Mesothelial cell of epicardium (in vitro differentiated cells): ENCODE data around the gene DGKB. TPM values are rescaled to one million over a fixed set of nuclear protein-coding genes. Genes with fewer than 3 reads are reported as not detected.

Source experiments
- DNase-seq, 2 experiments: peaks; one replicate each; pipeline ENCODE4 v3.0.0; 2021; ENCODE audit warnings: low spot score in 2 of 2; ENCODE audit not compliant: unreplicated experiment in 2 of 2
- H3K27ac Mint-ChIP-seq: 2 replicates; pipeline ENCODE4 v1.8.0; 2021; ENCODE audit warnings: mixed read lengths
- H3K27me3 Mint-ChIP-seq: 2 replicates; pipeline ENCODE4 v1.8.0; 2021; ENCODE audit warnings: low read depth, mixed read lengths
- H3K36me3 Mint-ChIP-seq: 2 replicates; pipeline ENCODE4 v1.8.0; 2021; ENCODE audit warnings: mixed read lengths
- H3K4me1 Mint-ChIP-seq: 2 replicates; pipeline ENCODE4 v1.8.0; 2021; ENCODE audit warnings: mixed read lengths
- H3K4me3 Mint-ChIP-seq: 2 replicates; pipeline ENCODE4 v1.8.0; 2021; ENCODE audit warnings: mild to moderate bottlenecking, moderate library complexity, mixed read lengths
- H3K9me3 Mint-ChIP-seq: 2 replicates; pipeline ENCODE4 v1.8.0; 2021; ENCODE audit warnings: mixed read lengths
- total RNA-seq: library from RNA; stranded (reverse); gene quantifications from 3 replicates; pipeline ENCODE4 v1.2.1, GENCODE V29; 2021
- TF ChIP-seq, protein P1 (sequence below): fragments of 200-600 bp; sonication (generic); IDR thresholded peaks from one replicate; pipeline ENCODE4 v1.5.0; 2021; ENCODE audit warnings: antibody characterized with exemption; ENCODE audit not compliant: unreplicated experiment

DGKB gene
- total RNA-seq, 1 donor from 2014 or later: 3.9 TPM

DNA sequence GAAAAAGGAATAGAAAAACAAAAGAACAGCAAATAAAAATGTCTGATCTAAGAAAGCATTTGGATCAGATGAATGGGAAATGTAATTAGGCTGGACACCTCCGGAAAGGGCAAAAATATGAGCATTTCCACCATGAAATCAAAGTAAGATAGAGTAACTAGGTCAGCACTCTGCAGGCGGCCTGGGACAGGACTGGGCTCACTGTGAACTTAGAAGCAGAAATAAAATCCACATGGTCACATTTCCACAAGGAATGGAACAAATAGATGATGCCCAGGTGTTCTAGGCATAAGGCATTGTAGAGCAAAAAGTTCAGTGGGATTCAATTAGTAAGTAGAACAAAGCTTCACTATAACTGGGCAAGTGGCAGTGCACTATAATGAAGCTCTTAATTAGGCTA, 703.2 kb downstream of the DGKB start:
- TF ChIP-seq, protein P1, sequence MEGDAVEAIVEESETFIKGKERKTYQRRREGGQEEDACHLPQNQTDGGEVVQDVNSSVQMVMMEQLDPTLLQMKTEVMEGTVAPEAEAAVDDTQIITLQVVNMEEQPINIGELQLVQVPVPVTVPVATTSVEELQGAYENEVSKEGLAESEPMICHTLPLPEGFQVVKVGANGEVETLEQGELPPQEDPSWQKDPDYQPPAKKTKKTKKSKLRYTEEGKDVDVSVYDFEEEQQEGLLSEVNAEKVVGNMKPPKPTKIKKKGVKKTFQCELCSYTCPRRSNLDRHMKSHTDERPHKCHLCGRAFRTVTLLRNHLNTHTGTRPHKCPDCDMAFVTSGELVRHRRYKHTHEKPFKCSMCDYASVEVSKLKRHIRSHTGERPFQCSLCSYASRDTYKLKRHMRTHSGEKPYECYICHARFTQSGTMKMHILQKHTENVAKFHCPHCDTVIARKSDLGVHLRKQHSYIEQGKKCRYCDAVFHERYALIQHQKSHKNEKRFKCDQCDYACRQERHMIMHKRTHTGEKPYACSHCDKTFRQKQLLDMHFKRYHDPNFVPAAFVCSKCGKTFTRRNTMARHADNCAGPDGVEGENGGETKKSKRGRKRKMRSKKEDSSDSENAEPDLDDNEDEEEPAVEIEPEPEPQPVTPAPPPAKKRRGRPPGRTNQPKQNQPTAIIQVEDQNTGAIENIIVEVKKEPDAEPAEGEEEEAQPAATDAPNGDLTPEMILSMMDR: no peak
- Mint-ChIP-seq H3K4me3 (no peak overlapping the region), H3K4me1 (peaks cover 4% of the 10 kb centered on the region), H3K36me3 (no peaks in the 10 kb centered on the region), H3K27ac (no peak overlapping the region), H3K27me3 (no peaks in the 10 kb centered on the region), H3K9me3 (peaks cover 9% of the 10 kb centered on the region)
- no peak for DNase-seq

DNA sequence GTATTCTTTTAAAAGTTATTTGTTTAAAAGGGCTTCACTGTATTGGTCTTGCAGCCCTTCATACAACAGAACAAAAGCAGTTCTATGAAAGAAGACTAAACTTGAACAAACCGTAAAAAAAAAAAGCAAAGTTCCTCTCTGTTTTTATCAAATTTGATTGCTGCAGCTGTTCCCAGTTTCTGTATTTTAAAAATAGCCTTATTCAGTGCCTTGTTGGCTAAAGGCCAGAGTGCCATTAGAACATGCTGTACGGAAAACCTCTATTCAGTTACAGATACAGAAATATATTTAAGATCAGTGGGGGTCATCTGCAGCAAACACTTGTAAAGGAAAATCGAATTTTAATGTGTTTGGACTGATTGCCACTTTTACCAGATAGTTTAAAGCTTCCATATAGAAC, 705.3 kb downstream of the DGKB start:
- Mint-ChIP-seq H3K27me3 (no peaks in the 10 kb centered on the region), H3K27ac (no peak overlapping the region), H3K36me3 (no peaks in the 10 kb centered on the region), H3K9me3 (peaks cover 9% of the 10 kb centered on the region), H3K4me3 (no peak overlapping the region), H3K4me1 (peaks cover 4% of the 10 kb centered on the region)
- DNase-seq: no peak
- TF ChIP-seq, protein P1: no peak

DNA sequence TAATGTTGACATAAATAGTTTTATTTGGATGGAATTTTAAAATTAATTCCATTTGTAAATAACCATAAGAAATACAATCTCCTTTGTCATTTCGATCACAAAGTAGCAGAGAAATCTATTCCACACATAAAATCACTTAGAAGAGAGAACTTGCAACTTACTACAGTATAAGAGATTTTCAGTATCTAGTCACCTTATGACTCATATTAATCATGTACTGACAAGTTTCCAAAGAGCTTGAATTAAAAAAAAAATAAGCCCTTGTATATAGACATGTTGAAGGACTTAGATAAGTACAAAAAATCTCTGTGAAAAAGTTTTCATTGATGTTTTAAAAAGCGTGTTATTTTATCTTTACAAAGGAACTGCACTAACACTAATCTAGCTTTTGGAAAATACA, 706.0 kb downstream of the DGKB start:
- no peak overlapping the region for H3K4me3 Mint-ChIP-seq
- H3K27me3 Mint-ChIP-seq: no peaks in the 10 kb centered on the region
- peaks cover 9% of the 10 kb centered on the region for H3K9me3 Mint-ChIP-seq
- no peak for DNase-seq
- H3K36me3 Mint-ChIP-seq: no peaks in the 10 kb centered on the region
- TF ChIP-seq, protein P1: no peak
- H3K27ac Mint-ChIP-seq: no peak overlapping the region
- peaks cover 4% of the 10 kb centered on the region for H3K4me1 Mint-ChIP-seq

DNA sequence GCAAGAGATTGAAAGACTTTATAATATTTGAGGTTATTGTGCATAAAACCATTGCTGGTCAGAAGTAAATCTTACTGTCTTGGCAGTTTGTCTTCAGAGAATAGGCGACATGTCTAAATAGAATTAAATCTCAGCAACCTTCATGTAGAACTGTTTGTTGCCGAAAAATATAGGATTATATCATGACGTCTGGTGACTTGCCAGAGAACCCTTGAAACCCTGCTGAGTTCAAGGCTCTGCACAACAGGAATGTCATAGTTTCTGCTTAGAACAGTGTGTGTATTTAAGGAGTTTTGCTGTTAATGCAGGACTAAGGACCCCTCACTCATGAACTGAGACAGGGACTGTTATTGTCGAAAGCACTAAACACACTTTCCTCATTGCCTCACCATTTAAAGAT, 706.7 kb downstream of the DGKB start:
- Mint-ChIP-seq H3K27ac (no peak overlapping the region), H3K27me3 (no peaks in the 10 kb centered on the region), H3K4me3 (no peak overlapping the region), H3K36me3 (no peaks in the 10 kb centered on the region), H3K4me1 (peaks cover 4% of the 10 kb centered on the region), H3K9me3 (peaks cover 9% of the 10 kb centered on the region)
- TF ChIP-seq, protein P1: no peak
- DNase-seq: no peak

DNA sequence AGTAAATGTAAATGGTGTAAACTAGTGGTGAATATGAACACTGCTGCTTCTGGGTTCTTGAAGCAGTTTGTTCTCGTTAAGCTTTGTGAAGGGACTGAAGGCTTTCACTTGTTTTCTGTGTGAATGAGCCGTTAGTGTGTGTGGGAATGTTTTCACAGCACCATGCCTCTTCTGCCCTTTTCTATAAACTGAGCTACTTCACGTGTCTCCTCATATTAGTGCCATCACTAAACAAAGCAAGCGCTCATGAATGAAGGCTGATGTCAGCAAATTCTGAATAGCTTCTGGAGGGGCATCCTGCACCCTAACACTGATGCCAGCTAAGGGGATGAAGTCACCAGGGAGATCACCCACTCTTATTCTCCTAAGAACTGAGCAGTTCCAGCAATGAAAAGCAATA, 707.5 kb downstream of the DGKB start:
- Mint-ChIP-seq H3K36me3 (no peaks in the 10 kb centered on the region), H3K9me3 (peaks cover 13% of the 10 kb centered on the region), H3K4me3 (no peak overlapping the region), H3K4me1 (peaks cover 4% of the 10 kb centered on the region), H3K27ac (no peak overlapping the region), H3K27me3 (no peaks in the 10 kb centered on the region)
- DNase-seq: no peak
- TF ChIP-seq, protein P1: no peak

DNA sequence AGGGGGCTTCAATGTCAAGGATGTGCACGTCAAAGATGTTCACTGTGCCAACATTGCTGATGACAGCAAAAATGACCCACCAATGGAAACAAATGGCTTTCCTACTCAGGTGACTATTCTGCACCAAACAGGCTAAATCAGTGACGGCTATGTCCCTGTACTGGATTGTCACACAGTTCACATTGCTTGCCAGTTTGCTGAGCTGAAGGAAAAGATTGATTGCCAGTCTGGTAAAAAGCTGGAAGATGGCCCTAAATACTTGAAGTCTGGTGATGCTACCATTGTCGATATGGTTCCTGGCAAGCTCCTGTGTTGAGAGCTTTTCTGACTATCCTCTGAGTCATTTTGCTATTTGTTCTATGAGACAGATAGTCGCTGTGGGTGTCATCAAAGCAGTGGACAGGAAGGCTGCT, 710.9 kb downstream of the DGKB start:
- DNase-seq: no peak
- TF ChIP-seq, protein P1: no peak
- H3K27ac Mint-ChIP-seq: no peak overlapping the region
- no peaks in the 10 kb centered on the region for H3K27me3 Mint-ChIP-seq
- H3K9me3 Mint-ChIP-seq: peaks cover 17% of the 10 kb centered on the region
- H3K4me1 Mint-ChIP-seq: peaks cover under 1% of the 10 kb centered on the region
- H3K4me3 Mint-ChIP-seq: no peak overlapping the region
- H3K36me3 Mint-ChIP-seq: peaks cover 3% of the 10 kb centered on the region
